HEK293T (cell line): Measurements from ENCODE around the gene USP33.

ENCODE experiments used
- ARNT ChIP-seq: fragments of 450-650 bp; IDR thresholded peaks from 2 replicates; pipeline ENCODE4 v1.6.1; 2017; ENCODE audit warnings: mild to moderate bottlenecking
- BHLHE40 ChIP-seq: fragments of 450-650 bp; IDR thresholded peaks from 2 replicates; pipeline ENCODE4 v1.6.1; 2016; ENCODE audit warnings: mild to moderate bottlenecking, moderate library complexity, borderline replicate concordance
- CTBP1 ChIP-seq: fragments of 450-650 bp; IDR thresholded peaks from 2 replicates; pipeline ENCODE4 v1.6.1; 2016; ENCODE audit warnings: borderline replicate concordance
- ELF4 ChIP-seq: fragments of 450-650 bp; IDR thresholded peaks from 2 replicates; pipeline ENCODE4 v1.6.1; 2017; ENCODE audit warnings: antibody characterized with exemption
- FOXA1 ChIP-seq: fragments of 450-650 bp; IDR thresholded peaks from 2 replicates; pipeline ENCODE4 v1.6.1; 2016; ENCODE audit warnings: mild to moderate bottlenecking
- FOXK2 ChIP-seq: fragments of 450-650 bp; IDR thresholded peaks from 2 replicates; pipeline ENCODE4 v1.6.1; 2016; ENCODE audit warnings: mild to moderate bottlenecking
- FOXM1 ChIP-seq: fragments of 450-650 bp; IDR thresholded peaks from 2 replicates; pipeline ENCODE4 v1.6.1; 2017; ENCODE audit warnings: mild to moderate bottlenecking, borderline replicate concordance
- HDGF ChIP-seq: fragments of 450-650 bp; IDR thresholded peaks from 2 replicates; pipeline ENCODE4 v1.6.1; 2017; ENCODE audit warnings: antibody characterized with exemption, borderline replicate concordance
- LEF1 ChIP-seq: fragments of 450-650 bp; IDR thresholded peaks from 2 replicates; pipeline ENCODE4 v1.6.1; 2017; ENCODE audit warnings: mild to moderate bottlenecking, borderline replicate concordance
- PKNOX1 ChIP-seq: fragments of 450-650 bp; IDR thresholded peaks from 2 replicates; pipeline ENCODE4 v1.6.1; 2016
- SP1 ChIP-seq: fragments of 450-650 bp; IDR thresholded peaks from 2 replicates; pipeline ENCODE4 v1.6.1; 2017
- SUZ12 ChIP-seq: fragments of 450-650 bp; IDR thresholded peaks from 2 replicates; pipeline ENCODE4 v1.6.1; 2016; ENCODE audit warnings: mild to moderate bottlenecking
- TARDBP ChIP-seq: fragments of 450-650 bp; IDR thresholded peaks from 2 replicates; pipeline ENCODE4 v1.6.1; 2016
- ZNF384 ChIP-seq: fragments of 450-650 bp; IDR thresholded peaks from 2 replicates; pipeline ENCODE4 v1.6.1; 2016

- no peak for TF ChIP-seq HDGF
- TF ChIP-seq FOXM1: no peak
- no peak for TF ChIP-seq ARNT
- TF ChIP-seq CTBP1: no peak
- TF ChIP-seq SP1: no peak
- TF ChIP-seq FOXK2: no peak
- no peak for TF ChIP-seq SUZ12
- TF ChIP-seq ZNF384: no peak
- no peak for TF ChIP-seq FOXA1
- TF ChIP-seq TARDBP: no peak
- TF ChIP-seq ELF4: no peak
- no peak for TF ChIP-seq BHLHE40
- TF ChIP-seq LEF1: no peak
- TF ChIP-seq PKNOX1: no peak
Measured at GRCh38 chr1:77802026-77802425, 42.4 kb upstream of the USP33 start.
